HepG2 (cell line): Measurements from ENCODE around the gene CIAPIN1. TPM values are rescaled to one million over a fixed set of nuclear protein-coding genes. Genes with fewer than 3 reads are reported as not detected.

Experiments
- CREM ChIP-seq, 2 experiments: sonication (generic) in 1 of 2; formaldehyde crosslinking in 1 of 2; IDR thresholded peaks; 2 replicates each; pipeline versions ENCODE4 v1.4.0 to v1.6.1; 2016 to 2020; ENCODE audit warnings: antibody characterized with exemption in 1 of 2, mild to moderate bottlenecking in 1 of 2, missing genetic modification reagents in 1 of 2
- ELF1 ChIP-seq: sonication (generic); formaldehyde crosslinking; IDR thresholded peaks from 2 replicates; pipeline ENCODE4 v1.4.0; 2020; ENCODE audit warnings: missing genetic modification reagents
- HIVEP1 ChIP-seq: sonication (generic); formaldehyde crosslinking; IDR thresholded peaks from 2 replicates; pipeline ENCODE4 v1.4.0; 2020; ENCODE audit warnings: mild to moderate bottlenecking, missing genetic modification reagents
- HNF1A ChIP-seq, 2 experiments: sonication (generic) in 1 of 2; formaldehyde crosslinking in 1 of 2; IDR thresholded peaks; 2 replicates each; pipeline versions ENCODE4 v1.4.0 to v1.6.1; 2016 to 2020; ENCODE audit warnings: borderline replicate concordance in 1 of 2, low read depth in 1 of 2, mild to moderate bottlenecking in 1 of 2, missing genetic modification reagents in 1 of 2
- MED8 ChIP-seq: sonication (generic); formaldehyde crosslinking; IDR thresholded peaks from 2 replicates; pipeline ENCODE4 v1.8.1; 2023; ENCODE audit warnings: mild to moderate bottlenecking, missing genetic modification reagents; ENCODE audit not compliant: insufficient replicate concordance
- NONO ChIP-seq, 2 experiments: fragments of 450-650 bp in 1 of 2; sonication (generic) in 1 of 2; formaldehyde crosslinking in 1 of 2; IDR thresholded peaks in 1 of 2; conservative IDR thresholded peaks in 1 of 2; 2 replicates each; pipeline versions ENCODE4 v1.6.1 to v1.8.0; 2017 to 2022; ENCODE audit warnings: mild to moderate bottlenecking in 1 of 2, missing genetic modification reagents in 1 of 2, moderate library complexity in 1 of 2
- PAXIP1 ChIP-seq: sonication (generic); formaldehyde crosslinking; conservative IDR thresholded peaks from 2 replicates; pipeline ENCODE4 v1.4.0; 2020; ENCODE audit warnings: mild to moderate bottlenecking, missing genetic modification reagents, moderate library complexity
- RFXAP ChIP-seq: sonication (generic); formaldehyde crosslinking; IDR thresholded peaks from 2 replicates; pipeline ENCODE4 v1.4.0; 2020; ENCODE audit warnings: missing genetic modification reagents, borderline replicate concordance
- ZFP37 ChIP-seq: sonication (generic); formaldehyde crosslinking; IDR thresholded peaks from 2 replicates; pipeline ENCODE4 v1.4.0; 2020; ENCODE audit warnings: missing genetic modification reagents, borderline replicate concordance
- ZFY ChIP-seq: sonication (generic); formaldehyde crosslinking; IDR thresholded peaks from 2 replicates; pipeline ENCODE4 v1.4.0; 2020; ENCODE audit warnings: missing genetic modification reagents
- ZNF3 ChIP-seq: IDR thresholded peaks from 2 replicates; pipeline ENCODE4 v1.7.0; 2017; ENCODE audit warnings: inconsistent platforms
- ZNF484 ChIP-seq: sonication (generic); formaldehyde crosslinking; IDR thresholded peaks from 2 replicates; pipeline ENCODE4 v1.5.1; 2020; ENCODE audit warnings: mild to moderate bottlenecking, low read depth, missing genetic modification reagents, borderline replicate concordance
- ZNF589 ChIP-seq: sonication (generic); formaldehyde crosslinking; conservative IDR thresholded peaks from 2 replicates; pipeline ENCODE4 v1.8.0; 2022; ENCODE audit warnings: mild to moderate bottlenecking, moderate library complexity, missing genetic modification reagents
- polyA plus RNA-seq, 8 experiments: library from polyadenylated mRNA; depleted of rRNA in 3 of 8; stranded (reverse) in 7 of 8; unstranded in 1 of 8; fragments of >200 nt; fragmentation: Illumina TruSeq in 4 of 8; extraction: Trizol in 4 of 8; gene quantifications; 2 replicates each; pipeline versions ENCODE4 v1.2.1 to v1.2.3, GENCODE V29; 2011 to 2016; ENCODE audit warnings: low read depth in 4 of 8, missing spikeins in 1 of 8, mixed read lengths in 1 of 8; ENCODE audit not compliant: insufficient read depth in 1 of 8
- total RNA-seq, 5 experiments: library from RNA; depleted of rRNA; stranded (reverse); fragments of >200 nt; fragmentation: Illumina TruSeq; extraction: Trizol; gene quantifications; 2 replicates each; pipeline ENCODE4 v1.2.3, GENCODE V29; 2016; ENCODE audit warnings: low read depth in 1 of 5
- TF ChIP-seq, protein P1 (sequence below): sonication (generic); formaldehyde crosslinking; IDR thresholded peaks from 2 replicates; pipeline ENCODE4 v1.8.1; 2022; ENCODE audit warnings: mild to moderate bottlenecking, missing genetic modification reagents
- TF ChIP-seq, protein P2 (sequence below): sonication (generic); formaldehyde crosslinking; IDR thresholded peaks from 2 replicates; pipeline ENCODE4 v1.4.0; 2020; ENCODE audit warnings: missing genetic modification reagents

CIAPIN1 gene
- total and polyA plus RNA-seq, 2 of the 13 experiments (the other 11 are each of a cell fraction or from before 2014, with no cell fraction given) = 69.3 to 89.7 TPM

GRCh38 chr16:57479976-57480753 is 33.0 kb upstream of the CIAPIN1 start (continued):
- TF ChIP-seq NONO (IDR thresholded peaks at IDR 0.05) (no peak), NONO (CRISPR knock-in tag; conservative IDR thresholded peaks at IDR 0.05) (peak; percentile 77), RFXAP (CRISPR knock-in tag) (no peak; the same call in 1 of the 2 replicates), ZNF484 (CRISPR knock-in tag) (0 out of 2 replicates have a peak, but pooled peaks have one; percentile 23), PAXIP1 (CRISPR knock-in tag) (peak; percentile 94), ZNF589 (peak; percentile 41; the same call in 1 of the 2 replicates), ZFY (CRISPR knock-in tag) (peak; percentile 92), ZNF3 (peak; percentile 41; the same call in 1 of the 2 replicates), ELF1 (CRISPR knock-in tag) (peak; percentile 92), HNF1A (IDR thresholded peaks at IDR 0.05; ENCODE audit: low read depth) (peak; percentile 15; the same call in 1 of the 2 replicates), HNF1A (CRISPR knock-in tag; IDR thresholded peaks at IDR 0.05; ENCODE audit: borderline replicate concordance) (0 out of 2 replicates have a peak, but pooled peaks have one; percentile 26), ZFP37 (CRISPR knock-in tag) (0 out of 2 replicates have a peak, but pooled peaks have one; percentile 56), MED8 (CRISPR knock-in tag) (no peak), CREM (IDR thresholded peaks at IDR 0.05) (peak; percentile 46; the same call in 1 of the 2 replicates), CREM (CRISPR knock-in tag; IDR thresholded peaks at IDR 0.05) (no peak), HIVEP1 (CRISPR knock-in tag) (peak; percentile 77; the same call in 1 of the 2 replicates)
- TF ChIP-seq, protein P1, sequence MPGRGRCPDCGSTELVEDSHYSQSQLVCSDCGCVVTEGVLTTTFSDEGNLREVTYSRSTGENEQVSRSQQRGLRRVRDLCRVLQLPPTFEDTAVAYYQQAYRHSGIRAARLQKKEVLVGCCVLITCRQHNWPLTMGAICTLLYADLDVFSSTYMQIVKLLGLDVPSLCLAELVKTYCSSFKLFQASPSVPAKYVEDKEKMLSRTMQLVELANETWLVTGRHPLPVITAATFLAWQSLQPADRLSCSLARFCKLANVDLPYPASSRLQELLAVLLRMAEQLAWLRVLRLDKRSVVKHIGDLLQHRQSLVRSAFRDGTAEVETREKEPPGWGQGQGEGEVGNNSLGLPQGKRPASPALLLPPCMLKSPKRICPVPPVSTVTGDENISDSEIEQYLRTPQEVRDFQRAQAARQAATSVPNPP (CRISPR knock-in tag) = 0 out of 2 replicates have a peak, but pooled peaks have one; percentile 38
- TF ChIP-seq, protein P2, sequence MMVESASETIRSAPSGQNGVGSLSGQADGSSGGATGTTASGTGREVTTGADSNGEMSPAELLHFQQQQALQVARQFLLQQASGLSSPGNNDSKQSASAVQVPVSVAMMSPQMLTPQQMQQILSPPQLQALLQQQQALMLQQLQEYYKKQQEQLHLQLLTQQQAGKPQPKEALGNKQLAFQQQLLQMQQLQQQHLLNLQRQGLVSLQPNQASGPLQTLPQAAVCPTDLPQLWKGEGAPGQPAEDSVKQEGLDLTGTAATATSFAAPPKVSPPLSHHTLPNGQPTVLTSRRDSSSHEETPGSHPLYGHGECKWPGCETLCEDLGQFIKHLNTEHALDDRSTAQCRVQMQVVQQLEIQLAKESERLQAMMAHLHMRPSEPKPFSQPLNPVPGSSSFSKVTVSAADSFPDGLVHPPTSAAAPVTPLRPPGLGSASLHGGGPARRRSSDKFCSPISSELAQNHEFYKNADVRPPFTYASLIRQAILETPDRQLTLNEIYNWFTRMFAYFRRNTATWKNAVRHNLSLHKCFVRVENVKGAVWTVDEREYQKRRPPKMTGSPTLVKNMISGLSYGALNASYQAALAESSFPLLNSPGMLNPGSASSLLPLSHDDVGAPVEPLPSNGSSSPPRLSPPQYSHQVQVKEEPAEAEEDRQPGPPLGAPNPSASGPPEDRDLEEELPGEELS = peak; percentile 10; the same call in 1 of the 2 replicates
